ENCODE results near the gene RPH3AL. TPM values are rescaled to one million over a fixed set of nuclear protein-coding genes. Genes with fewer than 3 reads are reported as not detected.
"Not testable (repeated sequence)": the region's sequence is repeated elsewhere in the genome, so short reads cannot be mapped to it uniquely, and the experiment has no call there.

The RPH3AL gene
- total and polyA plus RNA-seq, 2 of the 8 experiments (the other 6 are each of a cell fraction or from before 2014, with no cell fraction given) = 5.6 to 5.8 TPM

DNA sequence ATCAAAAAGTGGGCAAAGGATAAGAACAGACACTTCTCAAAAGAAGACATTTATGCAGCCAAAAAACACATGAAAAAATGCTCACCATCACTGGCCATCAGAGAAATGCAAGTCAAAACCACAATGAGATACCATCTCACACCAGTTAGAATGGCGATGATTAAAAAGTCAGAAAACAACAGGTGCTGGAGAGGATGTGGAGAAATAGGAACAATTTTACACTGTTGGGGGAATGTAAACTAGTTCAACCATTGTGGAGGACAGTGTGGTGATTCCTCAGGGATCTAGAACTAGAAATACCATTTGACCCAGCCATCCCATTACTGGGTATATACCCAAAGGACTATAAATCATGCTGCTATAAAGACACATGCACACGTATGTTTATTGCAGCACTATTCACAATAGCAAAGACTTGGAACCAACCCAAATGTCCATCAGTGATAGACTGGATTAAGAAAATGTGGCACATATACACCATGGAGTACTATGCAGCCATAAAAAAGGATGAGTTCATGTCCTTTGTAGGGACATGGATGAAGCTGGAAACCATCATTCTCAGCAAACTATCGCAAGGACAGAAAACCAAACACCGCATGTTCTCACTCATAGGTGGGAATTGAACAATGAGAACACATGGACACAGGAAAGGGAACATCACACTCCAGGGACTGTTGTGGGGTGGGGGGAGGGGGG lies 80.5 kb downstream of the RPH3AL start:
- WGBS, 2 experiments (ENCODE audit: extremely low coverage in 1 of 2, insufficient coverage in 1 of 2, insufficient read length in 1 of 2, insufficient replicate concordance in 2 of 2, low coverage in 1 of 2, low lambda C conversion rate in 2 of 2, missing lambda C conversion rate in 1 of 2) = 95% methylated on average over 3 of the region's 4 CpGs; no CpG with 5 or more reads in 1 of the 2 experiments
- H2BK15ac ChIP-seq (ENCODE audit: low read length); H4K91ac ChIP-seq (replicated peaks; ENCODE audit: insufficient read length, low read length); H3K36me3 ChIP-seq (ENCODE audit: control insufficient read depth in 2 of 4, insufficient read depth in 4 of 4, low read length in 3 of 4); H2BK20ac ChIP-seq (ENCODE audit: low read length); H3K9ac ChIP-seq (replicated peaks in 1 of 4; ENCODE audit: extremely low read depth in 1 of 4, low read depth in 3 of 4, low read length in 3 of 4); H3K23ac ChIP-seq (ENCODE audit: insufficient read length); H3K27ac ChIP-seq (ENCODE audit: low read depth, low read length); POLR2A ChIA-PET (ENCODE audit: partially characterized antibody); H3K4me2 ChIP-seq (ENCODE audit: insufficient read depth in 1 of 2, low read depth in 2 of 2, low read length in 2 of 2); H3K4me3 ChIP-seq (ENCODE audit: extremely low read depth in 1 of 4, insufficient read depth in 2 of 4, low read depth in 3 of 4, low read length in 4 of 4); H3K79me2 ChIP-seq (ENCODE audit: control insufficient read depth in 1 of 2, insufficient read depth in 2 of 2, low read length in 2 of 2); DNase-seq (ENCODE audit: low read depth in 1 of 2, low spot score in 2 of 2); H2BK12ac ChIP-seq (ENCODE audit: low read depth, low read length); H3K4ac ChIP-seq (replicated peaks; ENCODE audit: insufficient read length, low read depth, low read length); H4K20me1 ChIP-seq (replicated peaks in 1 of 2; ENCODE audit: control insufficient read depth in 1 of 2, insufficient read depth in 2 of 2, low read length in 2 of 2); H3K18ac ChIP-seq (ENCODE audit: extremely low read depth, low read length); H4K5ac ChIP-seq (ENCODE audit: insufficient read length, low read depth, low read length); H2BK5ac ChIP-seq (ENCODE audit: low read depth, low read length); FAIRE-seq; H3K14ac ChIP-seq (ENCODE audit: insufficient read length); CTCF ChIA-PET (ENCODE audit: partially characterized antibody); H3K79me1 ChIP-seq (ENCODE audit: low read depth, low read length); H3K56ac ChIP-seq (replicated peaks; ENCODE audit: insufficient read length, low read depth, low read length); H3K9me3 ChIP-seq (ENCODE audit: insufficient read depth in 2 of 2, low read depth in 1 of 2, low read length in 1 of 2); H2AK5ac ChIP-seq (ENCODE audit: low read depth, low read length); H2AFZ ChIP-seq (ENCODE audit: low read length); H3K23me2 ChIP-seq (ENCODE audit: low read depth, low read length); H3K27me3 ChIP-seq (replicated peaks in 1 of 4; ENCODE audit: control insufficient read depth in 3 of 4, extremely low read depth in 1 of 4, insufficient read depth in 3 of 4, low read length in 3 of 4); H4K8ac ChIP-seq (ENCODE audit: extremely low read depth, insufficient read depth, low read length); H3K4me1 ChIP-seq (replicated peaks in 1 of 4; ENCODE audit: control insufficient read depth in 3 of 4, insufficient read depth in 4 of 4, low read length in 3 of 4); H2BK120ac ChIP-seq (replicated peaks; ENCODE audit: low read depth, low read length): not testable (repeated sequence)

All from H1 (cell line).